ENCODE results near the gene NHLH1. TPM values are rescaled to one million over a fixed set of nuclear protein-coding genes. Genes with fewer than 3 reads are reported as not detected.
A peak's percentile ranks its signal among the peaks of the same experiment; 100 is the strongest.

The NHLH1 gene
- total and polyA plus RNA-seq, 5 donors, result 0.05 to 0.09 TPM; not detected in 3

DNA sequence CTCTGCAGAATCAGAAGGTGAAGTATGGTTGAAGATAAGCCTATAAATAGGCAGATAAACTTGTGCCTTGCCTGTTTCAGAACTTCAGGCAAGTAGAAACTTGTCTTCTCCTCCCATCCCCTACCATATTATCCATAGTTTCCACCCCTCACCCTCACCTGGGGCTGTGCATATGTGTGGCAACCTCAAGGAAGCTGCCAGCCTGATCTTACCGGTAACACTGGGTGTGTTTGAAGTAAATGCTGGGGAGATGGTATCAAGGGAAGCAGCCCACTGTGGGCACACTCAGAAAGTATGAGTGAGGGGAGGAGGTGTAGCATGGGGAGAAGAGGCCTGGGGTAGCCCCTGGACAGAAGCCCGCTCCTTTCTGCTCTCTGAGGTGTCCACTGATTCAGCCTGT, 48.0 kb downstream of the NHLH1 start:
- H3K27me3 ChIP-seq (ENCODE audit: control insufficient read depth, insufficient read depth), result no peaks in the 10 kb centered on the region
- H3K27ac ChIP-seq (ENCODE audit: low read length), result no peak overlapping the region
- H3K9me3 ChIP-seq (ENCODE audit: control insufficient read depth, low read length), result no peaks in the 10 kb centered on the region
- ATAC-seq, result no peak
- intact Hi-C loops (cut with DNase I), result no loop called here
- peaks cover 10% of the 10 kb centered on the region for H3K4me1 ChIP-seq (ENCODE audit: control insufficient read depth, insufficient read depth, low read length)
- H3K4me3 ChIP-seq (ENCODE audit: low read length), result no peak overlapping the region
- DNase-seq, result no peak
- WGBS, result 97% methylated on average over 2 of the region's 2 CpGs

GRCh38 chr1:160415696-160416290, 48.9 kb downstream of the NHLH1 start:
- no peak overlapping the region for H3K4me3 ChIP-seq (ENCODE audit: low read length)
- H3K27ac ChIP-seq (ENCODE audit: low read length), result no peak overlapping the region
- no peaks in the 10 kb centered on the region for H3K27me3 ChIP-seq (ENCODE audit: control insufficient read depth, insufficient read depth)
- no peaks in the 10 kb centered on the region for H3K9me3 ChIP-seq (ENCODE audit: control insufficient read depth, low read length)
- ATAC-seq (no peak), DNase-seq (no peak)
- WGBS, result 93% methylated on average over 29 of the region's 29 CpGs
- peaks cover 9% of the 10 kb centered on the region for H3K4me1 ChIP-seq (ENCODE audit: control insufficient read depth, insufficient read depth, low read length)
- intact Hi-C loops (cut with DNase I), result no loop called here

DNA sequence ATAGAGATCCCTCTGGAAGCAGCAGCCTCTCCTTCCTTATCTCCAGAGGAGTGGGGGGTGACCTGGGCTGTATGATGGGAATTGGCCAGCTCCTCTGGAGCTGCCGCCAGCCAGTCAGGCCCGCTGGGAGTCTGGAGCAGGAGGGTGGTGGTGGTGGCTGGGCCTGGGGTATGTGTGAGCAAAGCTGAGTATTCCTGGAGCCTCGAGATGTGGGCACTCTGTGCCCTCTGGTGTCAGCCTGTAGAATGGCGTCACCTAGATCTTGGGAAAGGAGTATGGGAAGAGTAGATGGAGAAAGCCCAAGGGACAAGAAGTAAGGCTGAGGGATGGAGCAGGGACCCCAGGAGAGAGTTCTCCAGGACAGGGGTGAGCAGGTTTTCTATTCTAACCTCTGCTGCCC, 49.5 kb downstream of the NHLH1 start:
- peak; percentile 27 to 40 for ATAC-seq
- no peaks in the 10 kb centered on the region for H3K9me3 ChIP-seq (ENCODE audit: control insufficient read depth, low read length)
- peaks cover 3% of the 10 kb centered on the region for H3K4me1 ChIP-seq (ENCODE audit: control insufficient read depth, insufficient read depth, low read length)
- DNase-seq, result no peak
- intact Hi-C loops (cut with DNase I), result no loop called here
- H3K27me3 ChIP-seq (ENCODE audit: control insufficient read depth, insufficient read depth), result no peaks in the 10 kb centered on the region
- no peak overlapping the region for H3K4me3 ChIP-seq (ENCODE audit: low read length)
- 73% methylated on average over 4 of the region's 4 CpGs for WGBS
- H3K27ac ChIP-seq (ENCODE audit: low read length), result no peak overlapping the region

GRCh38 chr1:160418483-160418882, 51.6 kb downstream of the NHLH1 start:
- Histone ChIP-seq H3K27ac (ENCODE audit: low read length) (no peak overlapping the region), H3K9me3 (ENCODE audit: control insufficient read depth, low read length) (no peaks in the 10 kb centered on the region), H3K27me3 (ENCODE audit: control insufficient read depth, insufficient read depth) (no peaks in the 10 kb centered on the region), H3K4me3 (ENCODE audit: low read length) (no peak overlapping the region), H3K4me1 (ENCODE audit: control insufficient read depth, insufficient read depth, low read length) (peaks cover 2% of the 10 kb centered on the region)
- intact Hi-C loops (cut with DNase I), result no loop called here
- ATAC-seq (no peak), DNase-seq (no peak)
- 84% methylated on average over 6 of the region's 6 CpGs for WGBS

DNA sequence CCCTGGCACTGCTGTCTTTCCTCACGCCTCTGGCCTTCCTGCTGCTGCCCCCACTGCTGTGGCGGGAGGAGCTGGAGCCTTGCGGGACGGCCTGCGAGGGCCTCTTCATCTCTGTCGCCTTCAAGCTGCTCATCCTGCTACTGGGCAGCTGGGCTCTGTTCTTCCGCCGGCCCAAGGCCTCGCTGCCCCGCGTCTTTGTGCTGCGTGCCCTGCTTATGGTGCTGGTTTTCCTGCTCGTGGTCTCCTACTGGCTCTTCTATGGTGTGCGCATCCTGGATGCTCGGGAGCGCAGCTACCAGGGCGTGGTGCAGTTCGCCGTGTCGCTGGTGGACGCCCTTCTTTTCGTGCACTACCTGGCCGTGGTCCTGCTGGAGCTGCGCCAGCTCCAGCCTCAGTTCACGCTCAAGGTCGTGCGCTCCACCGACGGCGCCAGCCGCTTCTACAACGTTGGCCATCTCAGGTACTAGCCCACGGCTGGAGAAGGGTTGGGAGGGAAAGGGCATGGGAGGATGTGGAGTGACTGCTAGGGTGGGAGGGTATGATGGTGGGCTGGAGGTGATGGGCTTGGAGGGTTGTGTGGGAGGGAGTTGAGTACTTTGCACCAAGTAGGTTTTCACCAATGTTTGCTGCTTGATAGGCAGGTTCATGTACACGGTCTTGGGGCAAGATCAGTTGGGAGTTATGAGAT, 52.4 kb downstream of the NHLH1 start:
- no peaks in the 10 kb centered on the region for H3K9me3 ChIP-seq (ENCODE audit: control insufficient read depth, low read length)
- 94% methylated on average over 34 of the region's 34 CpGs for WGBS
- no peak overlapping the region for H3K27ac ChIP-seq (ENCODE audit: low read length)
- intact Hi-C loops (cut with DNase I), result no loop called here
- peaks cover 2% of the 10 kb centered on the region for H3K4me1 ChIP-seq (ENCODE audit: control insufficient read depth, insufficient read depth, low read length)
- peak in 1 of 3 donors; percentile 45 for DNase-seq
- no peak for ATAC-seq
- H3K27me3 ChIP-seq (ENCODE audit: control insufficient read depth, insufficient read depth), result no peaks in the 10 kb centered on the region
- no peak overlapping the region for H3K4me3 ChIP-seq (ENCODE audit: low read length)

DNA sequence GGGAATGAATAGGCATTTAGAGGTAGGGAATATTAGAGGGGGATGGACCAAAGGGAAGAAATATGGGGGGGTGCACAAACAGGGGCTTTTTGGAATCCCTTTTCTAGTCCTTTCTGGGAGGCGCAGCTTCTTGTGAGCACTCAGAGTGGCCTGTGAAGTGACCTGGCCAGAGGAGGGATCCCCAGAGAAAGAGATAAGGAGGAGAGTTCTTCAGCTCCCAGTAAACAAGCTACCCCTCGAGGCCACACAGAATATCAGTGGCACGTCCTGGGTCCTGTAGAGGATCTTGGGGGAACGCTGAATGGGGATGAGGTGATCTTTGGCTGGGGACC, 52.9 kb downstream of the NHLH1 start:
- H3K4me3 ChIP-seq (ENCODE audit: low read length), result no peak overlapping the region
- H3K27ac ChIP-seq (ENCODE audit: low read length), result no peak overlapping the region
- ATAC-seq (no peak), DNase-seq (no peak)
- intact Hi-C loops (cut with DNase I), result no loop called here
- no peaks in the 10 kb centered on the region for H3K9me3 ChIP-seq (ENCODE audit: control insufficient read depth, low read length)
- WGBS, result 71% methylated on average over 4 of the region's 4 CpGs
- no peaks in the 10 kb centered on the region for H3K27me3 ChIP-seq (ENCODE audit: control insufficient read depth, insufficient read depth)
- H3K4me1 ChIP-seq (ENCODE audit: control insufficient read depth, insufficient read depth, low read length), result peaks cover 2% of the 10 kb centered on the region

- ATAC-seq (no peak), DNase-seq (no peak)
- WGBS, result 94% methylated on average over 7 of the region's 7 CpGs
- no peaks in the 10 kb centered on the region for H3K4me1 ChIP-seq (ENCODE audit: control insufficient read depth, insufficient read depth, low read length)
- no peaks in the 10 kb centered on the region for H3K9me3 ChIP-seq (ENCODE audit: control insufficient read depth, low read length)
- intact Hi-C loops (cut with DNase I), result no loop called here
- no peak overlapping the region for H3K4me3 ChIP-seq (ENCODE audit: low read length)
- no peak overlapping the region for H3K27ac ChIP-seq (ENCODE audit: low read length)
- H3K27me3 ChIP-seq (ENCODE audit: control insufficient read depth, insufficient read depth), result no peaks in the 10 kb centered on the region
Observed at GRCh38 chr1:160420881-160421842, 54.3 kb downstream of the NHLH1 start.

- intact Hi-C loops (cut with DNase I), result no loop called here
Observed at GRCh38 chr1:160421881-160422280, 55.0 kb downstream of the NHLH1 start.

More at GRCh38 chr1:160421881-160422280, 55.0 kb downstream of the NHLH1 start:
- Histone ChIP-seq H3K4me3 (ENCODE audit: low read length) (no peak overlapping the region), H3K4me1 (ENCODE audit: control insufficient read depth, insufficient read depth, low read length) (no peaks in the 10 kb centered on the region), H3K27ac (ENCODE audit: low read length) (no peak overlapping the region), H3K9me3 (ENCODE audit: control insufficient read depth, low read length) (no peaks in the 10 kb centered on the region), H3K27me3 (ENCODE audit: control insufficient read depth, insufficient read depth) (no peaks in the 10 kb centered on the region)
- 90% methylated on average over 5 of the region's 5 CpGs for WGBS
- ATAC-seq (no peak), DNase-seq (no peak)

Other genes starting within 250 kb of the NHLH1 start
- gene ATP1A4, start 215.5 kb upstream of the NHLH1 start, total RNA-seq, result under 1 TPM in 3 of 4 donors, not detected in 1; 0.08 to 0.43 (median 0.28) TPM
- 0.07 TPM for gene ATP1A4, start 215.5 kb upstream of the NHLH1 start, polyA plus RNA-seq
- 10 to 100 TPM in 3 of 4 donors, 1 to 10 TPM in 1; 9.5 to 24.7 (median 15.3) TPM for gene CASQ1, start 176.5 kb upstream of the NHLH1 start, total RNA-seq
- gene CASQ1, start 176.5 kb upstream of the NHLH1 start, polyA plus RNA-seq, result 33.3 TPM
- gene PEA15, start 161.7 kb upstream of the NHLH1 start, total RNA-seq, result 100 to 1,000 TPM; 169 to 223 (median 197) TPM
- gene PEA15, start 161.7 kb upstream of the NHLH1 start, polyA plus RNA-seq, result 219 TPM
- gene DCAF8, start 104.5 kb upstream of the NHLH1 start, total RNA-seq, result 100 to 1,000 TPM; 113 to 152 (median 122) TPM
- gene DCAF8, start 104.5 kb upstream of the NHLH1 start, polyA plus RNA-seq, result 97.8 TPM
- 100 to 1,000 TPM in 2 of 4 donors, 10 to 100 TPM in 2; 97.4 to 113 (median 105) TPM for gene PEX19, start 81.9 kb upstream of the NHLH1 start, total RNA-seq
- 42.5 TPM for gene PEX19, start 81.9 kb upstream of the NHLH1 start, polyA plus RNA-seq
- 100 to 1,000 TPM; 115 to 140 (median 121) TPM for gene COPA, start 23.8 kb upstream of the NHLH1 start, total RNA-seq
- 69.1 TPM for gene COPA, start 23.8 kb upstream of the NHLH1 start, polyA plus RNA-seq
- gene NCSTN, start 23.7 kb upstream of the NHLH1 start, total RNA-seq, result 10 to 100 TPM; 67.1 to 84.3 (median 70.3) TPM
- gene NCSTN, start 23.7 kb upstream of the NHLH1 start, polyA plus RNA-seq, result 60.7 TPM
- 10 to 100 TPM in 2 of 4 donors, 1 to 10 TPM in 2; 8.3 to 11.4 (median 9.5) TPM for gene VANGL2, start 33.5 kb downstream of the NHLH1 start, total RNA-seq
- gene VANGL2, start 33.5 kb downstream of the NHLH1 start, polyA plus RNA-seq, result 4.7 TPM
- under 1 TPM; 0.34 to 0.66 (median 0.52) TPM for gene SLAMF6, start 156.2 kb downstream of the NHLH1 start, total RNA-seq
- 0.34 TPM for gene SLAMF6, start 156.2 kb downstream of the NHLH1 start, polyA plus RNA-seq
- gene CD84, start 212.4 kb downstream of the NHLH1 start, total RNA-seq, result 1 to 10 TPM; 4.2 to 5.7 (median 5.3) TPM
- 0.61 TPM for gene CD84, start 212.4 kb downstream of the NHLH1 start, polyA plus RNA-seq

All from right cardiac atrium (tissue), 5 donors.